GM19372 (cell line): Measurements from ENCODE around the gene SELENOM.
"Not testable (repeated sequence)": the region's sequence is repeated elsewhere in the genome, so short reads cannot be mapped to it uniquely, and the experiment has no call there.

ENCODE experiments used
- ATAC-seq: cut with Tn5 transposase; IDR thresholded peaks from one replicate; pipeline ENCODE4 v1.9.1; 2021; ENCODE audit warnings: mild to moderate bottlenecking, low read depth, moderate library complexity; ENCODE audit not compliant: unreplicated experiment

The SELENOM gene

GRCh38 chr22:31080848-31081649 lies 26.3 kb downstream of the SELENOM start, which contains the start of gene SMTN:
Gene SMTN, plus strand, starts transcription at chr22:31081318. Its CDS starts 1,941 bp downstream, at chr22:31083259.
- peak; percentile 41 for ATAC-seq

- no peak for ATAC-seq
Measured at GRCh38 chr22:31080164-31080847, 27.1 kb downstream of the SELENOM start.

DNA sequence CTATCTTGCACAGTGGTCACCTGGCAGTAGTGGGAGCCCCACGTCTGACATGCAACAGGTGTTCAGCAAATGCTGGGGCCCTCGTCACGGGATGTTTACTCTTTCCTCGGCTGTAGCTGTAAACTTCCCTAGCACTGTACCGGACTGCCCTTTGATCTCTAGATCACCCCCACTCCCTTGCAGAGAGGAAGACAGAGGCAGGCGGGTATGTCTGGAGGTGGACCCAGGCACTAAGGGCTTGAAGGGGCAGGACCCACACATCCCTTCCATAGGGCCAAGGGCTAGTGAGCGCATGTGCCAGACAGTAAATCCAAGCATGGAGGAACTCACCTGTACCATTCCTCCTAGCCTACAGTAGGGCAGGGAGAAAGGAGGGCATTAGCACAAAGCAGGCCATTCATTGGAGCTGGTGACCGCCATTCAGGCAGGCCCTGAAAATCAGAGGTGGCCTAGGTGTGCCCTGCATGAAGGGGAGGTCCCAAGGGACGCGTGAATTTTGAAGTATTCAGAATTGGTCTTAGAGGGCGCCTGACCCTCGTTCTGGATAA lies 28.2 kb downstream of the SELENOM start:
- ATAC-seq, result no peak

DNA sequence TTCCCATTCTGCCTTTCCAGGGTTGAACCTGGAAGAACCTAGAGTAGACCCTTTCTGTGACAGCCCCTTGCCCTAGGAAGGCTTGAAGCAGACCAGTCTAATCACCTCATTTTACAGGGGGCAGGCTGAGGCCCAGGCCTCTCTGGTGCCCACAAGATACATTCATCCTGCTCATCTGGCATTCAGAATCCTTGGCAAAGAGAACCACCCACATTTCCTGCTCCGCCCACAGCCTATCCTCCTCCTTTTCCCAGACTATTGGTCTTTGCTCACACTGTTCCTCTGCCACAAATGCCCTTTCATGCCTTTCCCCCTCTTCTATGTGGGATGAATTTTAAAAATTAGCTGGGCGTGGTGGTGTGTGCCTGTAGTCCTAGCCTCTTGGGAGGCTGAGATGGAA lies 29.0 kb downstream of the SELENOM start:
- not testable (repeated sequence) for ATAC-seq

- no peak for ATAC-seq
Measured at GRCh38 chr22:31077681-31078080, 29.7 kb downstream of the SELENOM start.

- ATAC-seq, result no peak
Measured at GRCh38 chr22:31075961-31076360, 31.4 kb downstream of the SELENOM start.

DNA sequence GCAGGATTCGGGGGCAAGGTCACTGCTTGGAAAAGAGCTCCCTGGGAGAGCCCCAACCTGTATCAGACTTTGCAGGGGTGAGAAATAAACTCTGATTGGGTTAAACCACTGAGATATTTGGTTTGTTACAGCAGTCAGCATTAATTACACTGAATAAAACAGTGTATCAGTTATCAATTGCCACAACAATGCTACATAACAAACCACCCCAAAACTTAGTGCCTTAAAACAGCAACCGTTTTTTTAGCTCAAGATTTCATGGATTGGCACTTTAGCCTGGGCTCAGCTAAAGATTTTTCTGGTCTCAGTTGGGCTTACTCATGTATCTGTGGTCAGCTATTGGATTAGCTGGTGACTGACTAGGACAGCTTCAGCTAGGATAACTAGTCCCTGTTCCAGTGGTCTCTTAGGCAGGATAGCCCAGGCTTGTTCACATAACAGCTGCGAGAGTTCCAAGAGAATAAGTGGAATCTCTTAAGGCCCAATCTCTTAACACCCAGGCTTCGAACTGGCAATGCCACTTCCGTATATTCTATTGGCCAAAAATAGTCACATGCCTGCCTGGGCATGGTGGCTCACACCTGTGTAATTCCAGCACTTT lies 33.7 kb downstream of the SELENOM start:
- ATAC-seq, result not testable (repeated sequence)

DNA sequence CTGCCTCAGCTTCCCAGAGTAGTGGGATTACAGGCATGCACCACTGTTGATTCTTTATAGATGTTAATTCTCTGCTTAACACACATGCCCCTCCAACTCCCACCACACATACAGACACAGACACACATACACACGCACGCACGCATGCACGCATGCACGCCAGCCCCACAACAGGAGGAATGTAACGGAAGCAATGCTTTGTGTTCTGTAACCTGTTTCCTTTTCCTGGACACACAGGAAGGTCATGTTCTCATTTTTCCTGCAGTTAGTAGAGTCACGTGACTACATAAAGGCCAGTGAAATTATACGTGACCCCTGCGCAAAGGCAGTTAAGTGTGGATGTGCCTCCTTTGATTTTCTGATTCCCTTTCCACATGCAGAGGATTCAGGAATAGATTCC lies 34.2 kb downstream of the SELENOM start:
- not testable (repeated sequence) for ATAC-seq

GRCh38 chr22:31069691-31070314 lies 37.6 kb downstream of the SELENOM start:
- not testable (repeated sequence) for ATAC-seq

DNA sequence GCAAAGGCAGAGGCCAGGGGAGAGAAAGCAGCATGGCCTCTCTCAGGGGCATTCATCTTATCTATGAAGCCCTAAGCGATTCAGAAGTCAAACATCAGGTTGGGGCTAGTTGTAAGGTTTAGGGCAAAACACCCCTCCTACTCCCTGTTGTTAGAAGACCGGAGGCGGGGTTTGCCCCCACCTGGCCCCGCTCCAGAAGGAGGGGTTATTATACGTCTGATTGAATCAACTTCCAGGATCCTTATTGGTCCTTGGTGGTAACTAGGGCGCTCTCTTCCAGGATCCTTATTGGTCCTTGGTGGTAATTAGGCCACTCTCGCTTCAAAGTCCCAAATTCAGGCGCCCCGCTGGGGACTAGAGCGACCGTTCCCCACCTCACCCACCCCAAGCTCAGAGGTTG lies 38.4 kb downstream of the SELENOM start:
- no peak for ATAC-seq

GRCh38 chr22:31064369-31064768 lies 43.0 kb downstream of the SELENOM start:
- no peak for ATAC-seq

DNA sequence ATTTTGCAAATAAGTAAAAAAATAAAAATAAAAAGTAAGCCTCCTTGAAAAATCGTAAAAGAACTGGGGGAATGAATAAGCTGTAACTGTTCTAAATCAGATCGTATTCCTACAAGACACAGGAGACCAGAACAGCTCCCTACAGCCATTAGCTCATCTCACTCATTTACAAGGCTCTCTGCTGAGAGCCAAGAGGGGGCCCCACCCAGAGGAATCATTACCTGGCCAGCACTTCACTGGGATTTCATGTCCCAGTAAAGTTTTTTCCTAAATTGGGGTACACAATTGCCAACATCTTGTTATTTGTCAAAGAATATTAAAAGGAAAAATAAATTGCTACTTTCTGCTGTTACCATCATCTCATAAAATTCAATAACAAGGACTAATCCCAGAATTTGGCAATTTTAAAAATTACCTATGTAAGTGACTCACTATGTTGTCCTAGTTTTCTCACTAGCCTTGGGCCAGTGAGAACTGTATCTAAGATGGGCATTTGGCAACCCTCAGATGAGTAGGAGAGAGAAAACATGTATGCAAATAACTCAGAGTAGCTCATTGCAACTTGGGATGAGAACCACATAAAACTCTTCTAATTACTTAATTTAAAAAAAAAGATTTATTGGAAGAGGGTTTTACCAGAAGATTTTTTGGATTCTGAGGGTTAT lies 44.7 kb downstream of the SELENOM start:
- ATAC-seq, result no peak

GRCh38 chr22:31059663-31060062 lies 47.7 kb downstream of the SELENOM start:
- not testable (repeated sequence) for ATAC-seq

DNA sequence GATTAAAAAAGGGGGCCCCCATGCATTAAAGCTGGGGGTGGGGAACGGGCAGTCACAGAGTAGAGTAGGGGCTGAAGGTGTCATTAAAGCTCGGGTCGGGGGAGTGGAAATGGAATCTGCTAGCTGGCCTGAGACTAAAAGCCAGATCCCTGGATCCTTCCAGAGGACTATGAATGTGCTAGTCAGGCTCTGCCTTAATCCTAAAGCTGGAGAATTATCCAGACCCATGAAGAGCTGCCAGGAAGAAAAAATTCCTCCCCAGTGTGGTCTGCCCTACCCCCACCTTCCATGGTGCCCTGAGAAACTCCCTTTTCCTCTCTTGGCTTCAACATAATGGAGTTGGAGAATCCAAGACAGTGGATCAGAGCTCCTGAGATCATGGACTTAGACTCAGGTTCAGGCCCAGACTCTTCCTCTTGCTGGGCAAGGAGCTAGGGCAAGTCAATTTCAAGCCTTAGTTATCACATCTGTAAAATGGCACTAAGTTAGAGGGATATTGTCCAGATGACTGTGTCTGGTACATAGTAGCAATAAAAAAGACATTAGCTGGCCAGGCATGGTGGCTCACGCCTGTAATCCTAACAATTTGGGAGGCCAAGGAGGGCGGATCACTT lies 50.3 kb downstream of the SELENOM start:
- no peak for ATAC-seq

GRCh38 chr22:31055635-31056159 lies 51.7 kb downstream of the SELENOM start:
- no peak for ATAC-seq

DNA sequence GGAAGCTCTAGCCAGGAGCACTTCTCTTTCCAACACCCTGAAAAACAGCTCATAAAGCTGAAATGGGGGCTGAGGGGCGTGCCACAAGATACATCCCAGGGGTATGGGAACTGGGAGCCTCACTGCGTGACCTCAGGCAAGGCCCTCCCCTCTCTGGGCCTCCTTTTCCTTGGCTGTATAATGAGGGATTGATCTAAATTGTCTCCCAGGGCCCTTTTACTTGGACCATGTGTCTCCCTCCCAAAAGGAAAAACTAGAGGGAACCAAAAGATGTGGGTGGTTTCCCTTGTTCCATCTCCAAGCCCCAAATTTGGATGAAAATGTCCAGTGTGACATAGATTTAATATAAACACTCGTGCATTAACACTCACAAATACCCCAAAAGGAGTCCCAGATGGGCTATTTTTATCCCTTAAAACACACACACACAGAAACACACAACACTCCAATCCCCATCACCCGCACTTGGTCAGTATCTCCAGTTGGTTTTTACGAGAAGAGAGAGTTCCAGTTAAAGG lies 52.2 kb downstream of the SELENOM start:
- no peak for ATAC-seq
